ENCODE data around the gene DHX58.

GRCh38 chr17:42124256-42124655 is 11.7 kb upstream of the DHX58 start:
- TF ChIP-seq CEBPB (IDR thresholded peaks at IDR 0.05) (no peak), EP300 (IDR thresholded peaks at IDR 0.05; ENCODE audit: borderline replicate concordance) (no peak), TCF12 (IDR thresholded peaks at IDR 0.05; ENCODE audit: low read depth) (no peak), TEAD4 (IDR thresholded peaks at IDR 0.05) (no peak), CREB1 (IDR thresholded peaks at IDR 0.05; ENCODE audit: low read depth) (no peak), RAD21 (IDR thresholded peaks at IDR 0.05; ENCODE audit: low read depth) (no peak), FOXM1 (IDR thresholded peaks at IDR 0.05; ENCODE audit: borderline replicate concordance, low read depth) (no peak), EGR1 (IDR thresholded peaks at IDR 0.05) (no peak), NFIC (IDR thresholded peaks at IDR 0.05) (no peak)
